B cell (primary cell): ENCODE data around the gene RFX4. TPM values are rescaled to one million over a fixed set of nuclear protein-coding genes. Genes with fewer than 3 reads are reported as not detected.

Source experiments
- ATAC-seq: fragments of 200-7000 bp; cut with Tn5 transposase; one replicate; pipeline ENCODE4 v1.10.0; 2021; ENCODE audit warnings: low read depth, mild to moderate bottlenecking, moderate number of reproducible peaks, moderate library complexity
- CTCF ChIA-PET: fragments of 350-600 bp; sonication (Branson Sonifier 250); formaldehyde crosslinking; loops from one replicate; lab custom pipeline; 2021; ENCODE audit warnings: antibody characterized with exemption, inconsistent platforms; lab: Charles Lee
- POLR2A ChIA-PET: fragments of 350-600 bp; sonication (Branson Sonifier 250); formaldehyde crosslinking; loops from one replicate; lab custom pipeline; 2021; ENCODE audit warnings: antibody characterized with exemption; lab: Charles Lee
- DNase-seq: peaks from one replicate; pipeline ENCODE4 v3.0.0; 2013
- H2AFZ ChIP-seq: 2 replicates; pipeline ENCODE4 v1.6.1; 2012; ENCODE audit warnings: mild to moderate bottlenecking, low read depth, low read length; ENCODE audit not compliant: insufficient read depth, poor library complexity, severe bottlenecking
- H3K27ac ChIP-seq, 2 donors: 1 replicate in 1 of 2; 2 replicates in 1 of 2; pipeline ENCODE4 v1.5.1; 2012 to 2013; ENCODE audit warnings: low read length in 2 of 2, mild to moderate bottlenecking in 2 of 2, moderate library complexity in 1 of 2
- H3K27me3 ChIP-seq, 4 experiments: fragments of 200-600 bp in 1 of 4; sonication (generic) in 1 of 4; replicated peaks in 1 of 4; 1 replicate in 2 of 4; 2 replicates in 2 of 4; pipeline versions ENCODE4 v1.6.1 to v1.7.0; 2013 to 2016; ENCODE audit warnings: low read length in 3 of 4, mild to moderate bottlenecking in 2 of 4, mixed read lengths in 1 of 4, moderate library complexity in 1 of 4; ENCODE audit not compliant: insufficient read depth in 4 of 4, control insufficient read depth in 3 of 4; ENCODE audit errors: control extremely low read depth in 1 of 4
- H3K36me3 ChIP-seq, 2 experiments: replicated peaks in 1 of 2; 1 replicate in 1 of 2; 2 replicates in 1 of 2; pipeline versions ENCODE4 v1.6.1 to v1.7.1; 2013; ENCODE audit warnings: low read length in 1 of 2; ENCODE audit not compliant: insufficient read depth in 2 of 2, control insufficient read depth in 1 of 2; ENCODE audit errors: control extremely low read depth in 1 of 2, extremely low read depth in 1 of 2
- H3K4me1 ChIP-seq, 2 donors: fragments of 200-600 bp in 1 of 2; sonication (generic) in 1 of 2; 1 replicate in 1 of 2; 2 replicates in 1 of 2; pipeline versions ENCODE4 v1.5.1 to v1.6.1; 2013 to 2017; ENCODE audit warnings: low read length in 2 of 2; ENCODE audit not compliant: control insufficient read depth in 2 of 2, insufficient read depth in 2 of 2
- H3K4me2 ChIP-seq: replicated peaks from 2 replicates; pipeline ENCODE3; 2012; ENCODE audit warnings: mild to moderate bottlenecking, low read depth, low read length; ENCODE audit not compliant: poor library complexity, severe bottlenecking
- H3K4me3 ChIP-seq, 5 experiments: fragments of 200-600 bp in 1 of 5; sonication (generic) in 1 of 5; 1 replicate in 3 of 5; 2 replicates in 2 of 5; pipeline versions ENCODE4 v1.5.1 to v1.7.0; 2011 to 2016; ENCODE audit warnings: low read length in 4 of 5, mild to moderate bottlenecking in 4 of 5, low read depth in 2 of 5, control low read depth in 1 of 5, moderate library complexity in 1 of 5; ENCODE audit not compliant: insufficient read depth in 1 of 5; ENCODE audit errors: control extremely low read depth in 1 of 5, extremely low read depth in 1 of 5
- H3K79me2 ChIP-seq: fragments of 200-600 bp; sonication (generic); one replicate; pipeline ENCODE4 v1.6.0; 2016; ENCODE audit warnings: low read length; ENCODE audit not compliant: control insufficient read depth, insufficient read depth
- H3K9ac ChIP-seq: fragments of 200-600 bp; sonication (generic); 2 replicates; pipeline ENCODE4 v1.6.1; 2017; ENCODE audit warnings: mild to moderate bottlenecking, low read length, moderate library complexity
- H3K9me3 ChIP-seq, 3 donors: one replicate each; pipeline versions ENCODE4 v1.6.1 to v1.7.1; 2013; ENCODE audit warnings: low read length in 2 of 3; ENCODE audit not compliant: control insufficient read depth in 2 of 3, insufficient read depth in 1 of 3; ENCODE audit errors: control extremely low read depth in 1 of 3
- H4K20me1 ChIP-seq: 2 replicates; pipeline ENCODE4 v1.6.0; 2012; ENCODE audit warnings: mild to moderate bottlenecking, low read length; ENCODE audit not compliant: insufficient read depth, control insufficient read depth, poor library complexity, severe bottlenecking
- H3K27ac Mint-ChIP-seq: one replicate; pipeline ENCODE4 v1.8.0; 2021; ENCODE audit warnings: mixed read lengths
- H3K27me3 Mint-ChIP-seq: one replicate; pipeline ENCODE4 v1.8.0; 2021; ENCODE audit warnings: mixed read lengths
- H3K4me1 Mint-ChIP-seq: one replicate; pipeline ENCODE4 v1.8.0; 2021; ENCODE audit warnings: mixed read lengths
- H3K4me3 Mint-ChIP-seq: one replicate; pipeline ENCODE4 v1.8.0; 2021; ENCODE audit warnings: mixed read lengths
- H3K9me3 Mint-ChIP-seq: one replicate; pipeline ENCODE4 v1.8.0; 2022; ENCODE audit warnings: mixed read lengths; ENCODE audit not compliant: insufficient read depth
- EZH2 ChIP-seq: IDR thresholded peaks from 2 replicates; pipeline ENCODE4 v1.6.1; 2012; ENCODE audit warnings: borderline replicate concordance, low read depth, mild to moderate bottlenecking, moderate library complexity, low read length; ENCODE audit not compliant: insufficient read depth, poor library complexity, severe bottlenecking
- WGBS: methylation state at CpG from one replicate; pipeline ENCODE4 v1.1.5; 2013; ENCODE audit warnings: missing lambda C conversion rate; ENCODE audit not compliant: insufficient coverage; 5-methylcytosine and 5-hydroxymethylcytosine counted together
- intact Hi-C: fragments of 100-400 bp; cut with micrococcal nuclease; formaldehyde crosslinking; loops from one replicate; pipeline ENCODE4 v1.10.0; 2022
- polyA plus RNA-seq: library from polyadenylated mRNA; depleted of rRNA; stranded (reverse); fragments of >200 nt; gene quantifications from 2 replicates; pipeline ENCODE4 v1.2.3, GENCODE V29; 2012
- total RNA-seq, 2 donors: library from RNA; stranded (reverse); fragments of 120-200 nt in 1 of 2; gene quantifications; 1 replicate in 1 of 2; 2 replicates in 1 of 2; pipeline versions ENCODE4 v1.2.3 to v1.2.4, GENCODE V29; 2013 to 2022
- TF ChIP-seq, protein P1 (sequence below): fragments of 200-600 bp; IDR thresholded peaks from one replicate; pipeline ENCODE4 v1.8.0; 2022; ENCODE audit warnings: antibody characterized with exemption, mild to moderate bottlenecking

RFX4 gene
- total and polyA plus RNA-seq, 2 donors (not counting 1 experiment from before 2014, with no cell fraction given), result not detected

DNA sequence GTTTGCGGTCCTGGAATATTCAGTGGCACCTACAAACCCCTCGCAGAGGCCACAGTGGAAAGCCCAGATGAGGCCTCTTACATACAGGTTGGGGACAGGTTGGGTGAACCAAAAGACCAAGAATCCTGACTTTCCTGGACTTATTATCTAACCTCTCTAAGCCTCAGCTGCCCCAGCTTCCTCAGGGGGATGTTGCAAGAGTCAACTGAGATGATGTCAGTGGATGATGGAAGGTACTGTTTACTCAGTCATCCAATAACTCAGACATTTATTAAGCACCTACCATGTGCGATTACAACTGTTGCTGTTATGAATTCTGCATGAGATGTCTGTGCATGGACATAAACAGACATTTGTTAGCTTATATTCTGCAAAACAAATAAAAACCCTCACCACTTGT lies 72.8 kb downstream of the RFX4 start:
- no peak overlapping the region for H2AFZ ChIP-seq
- H3K36me3 ChIP-seq, result no peaks in the 10 kb centered on the region
- no peak overlapping the region for H3K27ac ChIP-seq
- ChIA-PET POLR2A (no interaction called here), CTCF (no interaction called here)
- no peak overlapping the region for H3K4me2 ChIP-seq
- H3K27ac Mint-ChIP-seq, result no peak overlapping the region
- H3K79me2 ChIP-seq, result no peaks in the 10 kb centered on the region
- H3K4me1 ChIP-seq, result peaks cover 0 to 7% of the 10 kb centered on the region in 2 donors
- DNase-seq (no peak), ATAC-seq (no peak)
- peaks cover 37% of the 10 kb centered on the region for H3K27me3 Mint-ChIP-seq
- H3K9me3 Mint-ChIP-seq, result no peaks in the 10 kb centered on the region
- H3K4me1 Mint-ChIP-seq, result peaks cover 6% of the 10 kb centered on the region
- H4K20me1 ChIP-seq, result no peaks in the 10 kb centered on the region
- H3K9ac ChIP-seq, result no peak overlapping the region
- TF ChIP-seq EZH2, result no peak
- TF ChIP-seq, protein P1, sequence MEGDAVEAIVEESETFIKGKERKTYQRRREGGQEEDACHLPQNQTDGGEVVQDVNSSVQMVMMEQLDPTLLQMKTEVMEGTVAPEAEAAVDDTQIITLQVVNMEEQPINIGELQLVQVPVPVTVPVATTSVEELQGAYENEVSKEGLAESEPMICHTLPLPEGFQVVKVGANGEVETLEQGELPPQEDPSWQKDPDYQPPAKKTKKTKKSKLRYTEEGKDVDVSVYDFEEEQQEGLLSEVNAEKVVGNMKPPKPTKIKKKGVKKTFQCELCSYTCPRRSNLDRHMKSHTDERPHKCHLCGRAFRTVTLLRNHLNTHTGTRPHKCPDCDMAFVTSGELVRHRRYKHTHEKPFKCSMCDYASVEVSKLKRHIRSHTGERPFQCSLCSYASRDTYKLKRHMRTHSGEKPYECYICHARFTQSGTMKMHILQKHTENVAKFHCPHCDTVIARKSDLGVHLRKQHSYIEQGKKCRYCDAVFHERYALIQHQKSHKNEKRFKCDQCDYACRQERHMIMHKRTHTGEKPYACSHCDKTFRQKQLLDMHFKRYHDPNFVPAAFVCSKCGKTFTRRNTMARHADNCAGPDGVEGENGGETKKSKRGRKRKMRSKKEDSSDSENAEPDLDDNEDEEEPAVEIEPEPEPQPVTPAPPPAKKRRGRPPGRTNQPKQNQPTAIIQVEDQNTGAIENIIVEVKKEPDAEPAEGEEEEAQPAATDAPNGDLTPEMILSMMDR, result no peak
- H3K27me3 ChIP-seq, result peaks cover 0 to 3% (median 1%) of the 10 kb centered on the region in 4 experiments
- WGBS, result 100% methylated on average over 1 of the region's 3 CpGs
- H3K4me3 ChIP-seq, result no peak overlapping the region
- peaks cover 0 to 6% (median 0%) of the 10 kb centered on the region in 3 donors for H3K9me3 ChIP-seq
- H3K4me3 Mint-ChIP-seq, result no peak overlapping the region
- intact Hi-C loops, result no loop called here

DNA sequence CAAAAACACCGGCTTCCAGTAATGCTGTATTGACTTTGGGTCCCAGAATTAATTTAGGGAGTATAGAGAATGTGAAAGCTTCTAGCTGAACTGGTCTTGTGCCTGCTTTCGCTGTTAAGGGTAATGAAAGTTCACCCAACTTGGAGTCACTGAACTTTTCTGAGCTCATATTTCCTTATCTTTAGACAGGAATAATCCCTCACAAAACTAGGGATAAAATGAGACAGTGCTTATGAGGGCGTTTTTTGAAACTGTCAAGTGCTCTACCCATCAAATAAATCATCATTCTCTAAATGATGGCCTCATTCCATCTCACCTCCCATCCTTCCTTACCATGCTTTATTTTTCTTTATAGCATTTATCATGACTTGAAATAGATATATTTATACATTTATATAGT lies 74.7 kb downstream of the RFX4 start:
- H3K4me1 ChIP-seq, result peaks cover 0 to 7% of the 10 kb centered on the region in 2 donors
- H3K27me3 ChIP-seq, result peaks cover 0 to 2% (median 0%) of the 10 kb centered on the region in 4 experiments
- Mint-ChIP-seq H3K27me3 (peaks cover 29% of the 10 kb centered on the region), H3K9me3 (peaks cover 7% of the 10 kb centered on the region), H3K27ac (no peak overlapping the region), H3K4me3 (no peak overlapping the region), H3K4me1 (peaks cover 6% of the 10 kb centered on the region)
- POLR2A ChIA-PET, result no interaction called here
- no peak overlapping the region for H3K9ac ChIP-seq
- WGBS, result 83% methylated on average over 1 of the region's 3 CpGs
- CTCF ChIA-PET, result no interaction called here
- H2AFZ ChIP-seq, result no peak overlapping the region
- intact Hi-C loops, result no loop called here
- H4K20me1 ChIP-seq, result no peaks in the 10 kb centered on the region
- no peak overlapping the region for H3K4me2 ChIP-seq
- no peaks in the 10 kb centered on the region for H3K79me2 ChIP-seq
- no peak for ATAC-seq
- H3K36me3 ChIP-seq, result no peaks in the 10 kb centered on the region
- TF ChIP-seq EZH2, result no peak
- TF ChIP-seq, protein P1, result no peak
- H3K27ac ChIP-seq, result no peak overlapping the region
- no peak overlapping the region for H3K4me3 ChIP-seq
- no peak for DNase-seq
- peaks cover 0 to 7% (median 5%) of the 10 kb centered on the region in 3 donors for H3K9me3 ChIP-seq
